ENCODE results near the gene DOK1. TPM values are rescaled to one million over a fixed set of nuclear protein-coding genes. Genes with fewer than 3 reads are reported as not detected.
A peak's percentile ranks its signal among the peaks of the same experiment; 100 is the strongest.

DOK1 gene
- total and polyA plus RNA-seq, 4 donors: 17.7 to 37.3 (median 26.6) TPM

DNA sequence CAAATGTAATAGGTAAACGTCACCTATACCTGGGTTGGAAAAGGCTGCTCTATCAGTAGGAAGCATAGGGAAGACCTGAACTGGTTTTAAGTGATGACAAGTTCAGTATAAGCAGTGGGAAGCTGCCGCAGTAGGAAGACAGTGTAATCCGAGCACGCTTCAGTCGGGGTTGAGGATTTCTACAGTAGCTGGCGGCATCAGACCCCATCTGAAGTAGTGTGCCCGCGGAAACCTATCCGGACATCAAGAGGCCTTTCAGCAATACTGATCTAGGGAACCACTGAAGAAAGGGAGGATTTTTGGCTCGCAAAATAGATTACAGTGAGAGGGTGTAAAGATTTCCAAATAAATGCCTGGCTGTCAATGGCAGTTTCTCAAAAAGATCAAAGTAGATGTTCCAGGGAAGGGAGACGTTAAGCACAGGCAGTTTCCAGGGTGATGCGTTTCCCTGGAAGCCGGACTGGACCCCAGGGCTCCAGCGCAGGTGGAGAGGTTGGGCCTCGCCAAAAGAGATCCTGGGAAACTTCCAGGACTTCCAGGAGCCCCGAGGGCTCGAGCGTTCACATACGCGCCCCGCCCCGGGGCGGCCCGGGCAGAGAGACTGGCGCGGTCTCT lies 6.1 kb upstream of the DOK1 start:
- ATAC-seq (ENCODE audit: insufficient read depth, low FRiP score): no peak
- no peaks in the 10 kb centered on the region for H3K36me3 ChIP-seq (ENCODE audit: control insufficient read depth in 4 of 4, insufficient read depth in 4 of 4, low read length in 4 of 4)
- peak overlapping the region; percentile 30 to 37 for H3K27ac ChIP-seq (ENCODE audit: low read depth in 1 of 2, low read length in 1 of 2)
- H3K4me3 ChIP-seq: peak overlapping the region; percentile 63
- 19 to 35% methylated on average over 19 to 26 of the region's 26 CpGs for WGBS, 2 donors
- H3K4me1 ChIP-seq (ENCODE audit: control insufficient read depth in 5 of 5, insufficient read depth in 5 of 5, low read length in 5 of 5): peaks cover 0 to 26% (median 2%) of the 10 kb centered on the region in 5 donors
- peak in 1 of 3 donors; percentile 41 for DNase-seq
- H3K27me3 ChIP-seq (ENCODE audit: control insufficient read depth in 3 of 3, insufficient read depth in 3 of 3, low read length in 2 of 3): no peaks in the 10 kb centered on the region
- TF ChIP-seq, protein P1, sequence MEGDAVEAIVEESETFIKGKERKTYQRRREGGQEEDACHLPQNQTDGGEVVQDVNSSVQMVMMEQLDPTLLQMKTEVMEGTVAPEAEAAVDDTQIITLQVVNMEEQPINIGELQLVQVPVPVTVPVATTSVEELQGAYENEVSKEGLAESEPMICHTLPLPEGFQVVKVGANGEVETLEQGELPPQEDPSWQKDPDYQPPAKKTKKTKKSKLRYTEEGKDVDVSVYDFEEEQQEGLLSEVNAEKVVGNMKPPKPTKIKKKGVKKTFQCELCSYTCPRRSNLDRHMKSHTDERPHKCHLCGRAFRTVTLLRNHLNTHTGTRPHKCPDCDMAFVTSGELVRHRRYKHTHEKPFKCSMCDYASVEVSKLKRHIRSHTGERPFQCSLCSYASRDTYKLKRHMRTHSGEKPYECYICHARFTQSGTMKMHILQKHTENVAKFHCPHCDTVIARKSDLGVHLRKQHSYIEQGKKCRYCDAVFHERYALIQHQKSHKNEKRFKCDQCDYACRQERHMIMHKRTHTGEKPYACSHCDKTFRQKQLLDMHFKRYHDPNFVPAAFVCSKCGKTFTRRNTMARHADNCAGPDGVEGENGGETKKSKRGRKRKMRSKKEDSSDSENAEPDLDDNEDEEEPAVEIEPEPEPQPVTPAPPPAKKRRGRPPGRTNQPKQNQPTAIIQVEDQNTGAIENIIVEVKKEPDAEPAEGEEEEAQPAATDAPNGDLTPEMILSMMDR (IDR thresholded peaks at IDR 0.05; ENCODE audit: control extremely low read depth, extremely low read depth): no peak
- no peak overlapping the region for H3K9ac ChIP-seq (ENCODE audit: insufficient read depth in 1 of 2, low read length in 2 of 2)
- no peaks in the 10 kb centered on the region for H3K9me3 ChIP-seq (ENCODE audit: control insufficient read depth in 4 of 4, insufficient read depth in 3 of 4, low read length in 3 of 4)

DNA sequence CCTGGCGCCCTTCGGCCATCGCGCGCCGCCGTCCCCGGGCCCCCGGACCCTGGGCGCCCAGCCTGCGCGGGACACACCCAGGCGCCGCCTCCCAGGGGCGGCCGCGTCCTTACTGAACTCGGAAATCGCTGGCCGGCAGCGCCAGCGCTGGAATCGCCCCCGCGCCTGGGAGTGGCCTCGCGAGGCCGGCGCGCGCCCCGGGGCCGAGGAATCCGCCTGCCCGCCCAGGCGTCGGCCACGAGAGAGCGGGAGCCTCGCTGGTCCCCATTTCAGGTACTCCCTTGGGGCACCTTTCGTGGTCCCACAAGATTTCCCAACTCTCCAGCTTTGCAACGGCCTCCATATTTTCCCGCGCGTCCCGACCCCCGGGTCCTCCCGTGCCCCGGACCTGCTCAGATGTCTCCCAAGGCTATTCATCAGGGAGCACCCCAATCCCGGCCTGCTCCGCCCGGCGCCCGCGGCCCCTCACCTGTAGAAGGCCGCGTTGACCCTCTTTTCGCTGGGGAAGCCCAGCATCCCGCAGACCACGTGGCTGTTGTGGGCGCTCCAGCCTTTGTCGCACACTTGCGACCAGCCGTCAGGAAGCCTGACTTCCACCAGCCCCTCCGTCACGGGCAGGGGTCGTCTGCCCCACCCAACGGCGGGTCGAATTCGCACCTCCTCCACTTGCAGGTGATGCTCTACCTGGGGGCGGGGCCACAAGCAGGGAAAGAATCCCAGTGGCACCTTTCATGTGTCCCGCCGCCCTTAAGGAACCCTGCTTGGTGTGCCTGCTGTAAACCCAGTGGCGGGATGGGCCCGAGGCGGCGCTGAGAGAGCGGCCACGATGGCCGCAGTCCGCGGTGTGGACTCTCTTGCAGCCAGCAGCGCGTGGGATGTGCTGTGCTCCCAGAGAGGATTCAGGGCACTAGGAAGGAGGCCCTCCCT lies 5.4 kb upstream of the DOK1 start:
- Histone ChIP-seq H3K4me1 (ENCODE audit: control insufficient read depth in 5 of 5, insufficient read depth in 5 of 5, low read length in 5 of 5) (peaks cover 0 to 29% (median 2%) of the 10 kb centered on the region in 5 donors), H3K4me3 (peak overlapping the region; percentile 63), H3K27me3 (ENCODE audit: control insufficient read depth in 3 of 3, insufficient read depth in 3 of 3, low read length in 2 of 3) (no peaks in the 10 kb centered on the region), H3K9me3 (ENCODE audit: control insufficient read depth in 4 of 4, insufficient read depth in 3 of 4, low read length in 3 of 4) (no peaks in the 10 kb centered on the region), H3K36me3 (ENCODE audit: control insufficient read depth in 4 of 4, insufficient read depth in 4 of 4, low read length in 4 of 4) (no peaks in the 10 kb centered on the region), H3K9ac (ENCODE audit: insufficient read depth in 1 of 2, low read length in 2 of 2) (no peak overlapping the region), H3K27ac (ENCODE audit: low read depth in 1 of 2, low read length in 1 of 2) (peak overlapping the region; percentile 6 to 47)
- DNase-seq (peak; percentile 60 to 78 (median 63)), ATAC-seq (ENCODE audit: insufficient read depth, low FRiP score) (peak; percentile 86)
- TF ChIP-seq, protein P1 (IDR thresholded peaks at IDR 0.05; ENCODE audit: control extremely low read depth, extremely low read depth): no peak
- 2 to 5% methylated on average over 82 to 85 of the region's 85 CpGs for WGBS, 2 donors

DNA sequence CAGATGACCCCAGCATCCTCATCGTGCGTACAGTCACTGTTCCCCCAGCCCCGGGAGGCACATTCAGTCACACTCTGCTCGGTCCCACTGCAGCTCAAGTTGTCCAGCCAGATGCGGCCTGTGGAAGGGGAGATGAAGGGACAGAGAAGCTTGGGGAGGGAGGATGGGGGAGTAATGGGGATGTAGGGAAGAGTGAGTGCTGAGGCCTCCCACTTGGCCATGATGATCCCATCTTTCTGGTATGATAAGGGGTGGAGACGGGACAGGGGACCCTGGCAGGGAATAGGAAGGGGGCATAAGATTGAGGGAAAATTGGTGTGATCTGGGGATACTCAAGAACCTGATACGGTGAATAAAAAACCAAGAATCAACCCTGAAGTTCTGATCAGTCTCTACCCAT lies 4.3 kb upstream of the DOK1 start:
- WGBS, 2 donors: 92 to 95% methylated on average over 7 of the region's 7 CpGs
- H3K9me3 ChIP-seq (ENCODE audit: control insufficient read depth in 4 of 4, insufficient read depth in 3 of 4, low read length in 3 of 4): no peaks in the 10 kb centered on the region
- ATAC-seq (ENCODE audit: insufficient read depth, low FRiP score) (no peak), DNase-seq (no peak)
- H3K9ac ChIP-seq (ENCODE audit: insufficient read depth in 1 of 2, low read length in 2 of 2): no peak overlapping the region
- H3K4me1 ChIP-seq (ENCODE audit: control insufficient read depth in 5 of 5, insufficient read depth in 5 of 5, low read length in 5 of 5): peaks cover 0 to 34% (median 2%) of the 10 kb centered on the region in 5 donors
- no peaks in the 10 kb centered on the region for H3K36me3 ChIP-seq (ENCODE audit: control insufficient read depth in 4 of 4, insufficient read depth in 4 of 4, low read length in 4 of 4)
- no peak overlapping the region for H3K27ac ChIP-seq (ENCODE audit: low read depth in 1 of 2, low read length in 1 of 2)
- H3K4me3 ChIP-seq: no peak overlapping the region
- H3K27me3 ChIP-seq (ENCODE audit: control insufficient read depth in 3 of 3, insufficient read depth in 3 of 3, low read length in 2 of 3): no peaks in the 10 kb centered on the region
- TF ChIP-seq, protein P1 (IDR thresholded peaks at IDR 0.05; ENCODE audit: control extremely low read depth, extremely low read depth): no peak

Measured in lung (tissue), 12 donors.